Stimulated activated naive CD4-positive, alpha-beta T cell treated with Interleukin-2 at 50 U/mL for 16 hours (primary cell): Measurements from ENCODE around the gene LIMS2.

Source experiments
- DNase-seq: peaks from one replicate; lab custom pipeline; 2025; lab: John Stamatoyannopoulos, UW

The LIMS2 gene

DNA sequence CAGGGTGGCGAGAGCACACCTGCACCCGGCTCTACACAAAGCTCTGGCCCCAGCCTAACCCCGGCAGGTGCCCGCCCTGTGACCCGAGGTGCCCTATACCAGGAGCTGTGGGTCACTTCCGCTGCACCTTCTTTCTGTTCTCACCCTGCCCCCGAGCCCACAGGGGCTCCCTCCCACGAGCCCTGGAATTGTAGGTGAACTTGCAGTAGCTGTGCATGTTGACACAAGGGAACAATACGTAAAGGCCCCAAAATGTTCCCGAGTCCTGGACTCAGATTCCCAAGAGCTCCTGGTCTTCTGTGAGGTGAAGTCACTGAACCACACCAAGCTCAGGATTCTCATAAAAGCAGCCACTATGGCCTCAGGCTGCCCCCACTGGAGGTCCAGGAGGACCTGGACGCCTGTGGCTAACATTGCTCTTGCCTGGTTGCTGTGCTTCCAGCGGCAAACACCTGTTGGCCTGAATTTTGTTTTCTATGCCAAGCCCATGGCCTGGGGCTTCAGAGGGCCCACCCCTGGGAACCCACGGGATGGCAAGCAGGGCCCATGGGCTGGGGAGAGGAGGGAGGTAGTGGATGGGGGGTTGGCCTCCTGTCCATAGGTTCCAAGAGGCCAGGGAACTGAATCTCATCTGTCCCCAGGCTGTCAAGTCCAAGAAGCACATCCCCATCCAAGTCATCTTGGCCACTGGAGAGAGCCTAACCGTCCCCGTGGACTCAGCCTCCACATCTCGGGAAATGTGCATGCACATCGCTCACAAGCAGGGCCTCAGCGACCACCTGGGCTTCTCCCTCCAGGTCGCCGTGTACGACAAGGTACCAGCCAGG, 52.6 kb downstream of the LIMS2 start:
- no peak for DNase-seq

DNA sequence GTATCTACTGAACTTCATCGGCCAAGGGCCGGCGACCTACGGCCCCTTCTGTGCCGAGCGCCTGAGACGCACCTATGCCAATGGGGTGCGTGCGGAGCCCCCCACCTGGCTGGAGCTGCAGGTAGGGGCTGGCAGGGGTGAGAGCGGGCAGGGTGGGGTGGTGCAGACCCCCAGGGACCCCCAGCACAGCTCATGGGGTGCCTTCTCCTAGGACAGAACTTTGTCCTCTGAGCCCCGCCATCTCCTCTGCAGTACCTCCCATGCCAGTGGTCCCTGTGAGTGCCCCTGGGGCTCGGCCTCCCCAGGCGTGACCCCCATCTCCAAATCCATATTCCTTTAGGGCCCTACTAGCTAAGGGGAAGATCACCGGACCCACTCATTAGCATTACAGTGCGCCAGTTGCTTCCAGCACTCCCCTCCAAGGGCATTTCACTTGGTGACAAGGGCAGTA, 53.3 kb downstream of the LIMS2 start:
- DNase-seq = no peak

DNA sequence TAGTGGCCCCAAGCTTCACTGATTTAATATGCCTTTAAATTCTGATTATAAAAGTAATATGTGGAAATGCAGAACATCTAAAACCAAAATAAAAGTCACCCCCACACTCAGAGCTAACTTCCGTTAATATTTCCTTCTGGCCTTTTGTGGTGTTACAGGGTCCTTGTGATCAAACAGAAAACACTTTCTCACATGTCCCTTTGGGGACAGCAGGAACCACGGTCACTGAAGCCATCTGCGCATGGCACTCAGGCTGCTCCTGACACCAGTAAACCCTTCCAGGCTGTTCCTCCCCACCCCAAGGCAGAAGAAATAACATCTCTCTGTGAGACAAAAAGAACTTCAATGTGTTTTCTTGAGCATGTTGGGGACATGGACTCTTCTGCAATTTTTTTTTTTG, 54.5 kb downstream of the LIMS2 start:
- no peak for DNase-seq

DNA sequence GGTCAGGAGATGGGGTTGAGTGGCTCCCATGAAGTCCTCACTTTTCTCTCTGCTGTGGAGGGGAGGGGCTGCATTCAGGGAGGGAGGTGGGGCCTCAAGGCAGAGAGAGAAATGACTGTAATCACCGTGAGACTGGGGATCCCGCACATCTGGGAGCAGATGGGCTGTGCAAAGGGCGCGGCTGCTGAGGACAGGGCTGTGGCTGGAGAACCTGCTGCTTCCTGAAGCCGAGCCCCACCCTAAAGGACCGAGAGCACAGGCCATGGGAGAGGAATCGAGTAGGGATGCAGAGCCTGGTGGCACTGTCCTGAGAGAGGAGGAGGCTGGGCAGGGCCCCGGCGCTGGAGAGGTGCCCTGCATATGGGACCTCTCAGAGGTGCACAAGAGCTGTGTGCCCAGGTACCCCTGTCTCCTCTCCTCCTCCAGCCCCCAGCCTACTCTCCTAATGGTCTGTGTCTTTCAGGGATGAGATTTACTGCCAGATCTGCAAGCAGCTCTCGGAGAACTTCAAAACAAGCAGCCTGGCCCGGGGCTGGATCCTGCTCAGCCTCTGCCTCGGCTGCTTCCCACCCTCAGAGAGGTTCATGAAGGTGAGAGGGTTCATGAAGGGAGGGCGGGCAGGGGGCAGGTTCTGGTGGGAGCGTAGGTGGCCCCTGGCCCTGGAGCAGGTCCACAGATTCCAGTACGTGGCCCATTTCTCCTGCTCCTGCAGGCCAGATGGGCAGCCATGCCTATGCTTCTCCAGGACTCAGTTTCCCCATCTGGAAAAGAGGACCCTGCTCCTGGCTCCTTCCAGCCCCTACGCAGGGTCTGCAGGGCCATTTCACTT, 55.2 kb downstream of the LIMS2 start:
- DNase-seq = no peak

DNA sequence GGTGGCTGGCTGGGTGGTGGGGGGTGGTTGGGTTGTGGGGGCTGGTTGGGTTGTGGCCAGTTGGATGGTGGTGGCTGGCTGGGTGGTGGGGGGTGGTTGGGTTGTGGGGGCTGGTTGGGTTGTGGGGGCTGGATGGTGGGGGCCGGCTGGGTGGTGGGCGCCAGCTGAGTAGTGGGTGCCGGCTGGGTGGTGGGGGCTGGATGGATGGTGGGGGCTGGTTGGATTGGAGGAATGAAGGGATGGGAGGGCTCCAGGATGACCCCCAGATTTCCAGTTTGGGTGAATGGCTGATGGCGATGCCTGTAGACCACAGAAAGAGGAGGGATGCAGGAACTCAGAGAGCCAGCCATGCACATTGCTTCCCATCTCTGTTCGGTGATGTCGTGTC, 56.1 kb downstream of the LIMS2 start:
- DNase-seq = no peak

DNA sequence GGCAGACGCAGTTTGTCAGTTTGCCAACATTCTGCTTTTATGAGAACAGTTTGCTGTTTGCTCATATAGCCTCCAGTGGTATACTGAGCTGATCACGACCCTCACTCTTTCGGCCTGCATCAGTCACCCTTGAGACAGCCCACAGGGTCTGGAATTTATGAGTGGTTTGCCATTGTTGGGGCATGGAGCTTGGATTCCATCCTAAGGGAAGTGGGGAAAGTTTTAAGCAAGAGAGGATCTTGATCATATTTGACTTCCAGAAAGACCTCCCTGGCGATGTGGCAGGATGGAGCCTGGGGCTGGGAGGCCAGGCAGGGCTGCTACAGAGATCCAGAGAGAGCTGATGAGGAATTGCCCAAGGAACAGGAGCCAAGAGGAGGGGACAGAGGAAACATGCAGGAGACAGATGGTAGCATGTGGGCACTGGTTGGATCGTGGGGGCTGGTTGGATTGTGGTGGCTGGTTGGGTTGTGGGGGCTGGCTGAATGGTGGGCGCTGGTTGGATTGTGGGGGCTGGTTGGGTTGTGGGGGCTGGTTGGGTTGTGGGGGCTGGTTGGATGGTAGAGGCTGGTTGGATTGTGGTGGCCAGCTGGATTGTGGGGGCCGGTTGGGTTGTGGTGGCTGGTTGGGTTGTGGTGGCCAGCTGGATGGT, 56.7 kb downstream of the LIMS2 start:
- DNase-seq = no peak

DNA sequence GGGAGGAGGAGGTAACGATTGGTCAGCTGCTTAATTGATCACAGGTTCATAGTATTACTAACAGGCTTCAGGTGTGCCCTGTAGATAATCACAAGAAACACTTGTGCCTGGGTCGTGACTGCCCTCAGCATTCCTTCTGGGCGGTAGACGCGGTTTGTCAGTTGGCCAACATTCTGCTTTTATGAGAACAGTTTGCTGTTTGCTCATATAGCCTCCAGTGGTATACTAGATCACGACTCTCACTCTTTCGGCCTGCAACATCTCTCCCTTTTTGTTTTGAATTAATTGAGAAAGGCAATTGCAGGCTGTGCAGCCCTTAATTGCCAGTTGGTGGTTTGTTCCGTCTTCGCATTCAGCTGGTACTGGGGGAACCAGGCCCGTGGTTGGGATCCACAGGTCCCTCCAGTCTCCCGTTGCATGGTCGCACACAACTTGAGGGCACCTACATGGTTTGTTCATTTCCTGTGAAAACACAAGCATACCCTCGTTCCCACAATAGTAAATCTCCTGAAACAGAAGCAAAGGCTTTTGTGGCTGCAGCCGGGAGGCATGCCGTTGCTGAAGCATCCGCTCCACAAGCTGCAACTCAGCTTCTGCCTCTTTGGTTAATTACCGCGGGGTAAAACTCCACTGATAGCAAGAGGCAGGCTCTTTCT, 59.7 kb downstream of the LIMS2 start:
- no peak for DNase-seq

DNA sequence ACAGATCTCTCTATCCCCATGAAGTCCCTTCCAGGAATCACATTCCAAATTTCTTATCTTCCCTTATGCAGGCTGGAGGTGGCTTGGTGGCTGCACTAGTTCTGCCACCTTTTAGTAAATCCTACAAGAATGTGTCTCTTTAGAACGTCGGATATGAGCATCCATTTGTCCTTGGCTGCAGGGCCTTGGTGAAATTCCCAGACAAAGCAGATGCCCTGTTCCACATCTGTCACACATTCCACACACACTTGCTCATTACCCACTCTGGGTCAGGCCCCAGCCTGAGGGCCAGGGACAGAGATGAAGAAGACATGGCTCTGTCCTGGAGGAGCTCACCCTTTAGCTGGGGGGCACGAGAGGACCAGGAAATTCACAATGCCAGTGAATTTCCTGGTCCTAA, 60.6 kb downstream of the LIMS2 start:
- no peak for DNase-seq

DNA sequence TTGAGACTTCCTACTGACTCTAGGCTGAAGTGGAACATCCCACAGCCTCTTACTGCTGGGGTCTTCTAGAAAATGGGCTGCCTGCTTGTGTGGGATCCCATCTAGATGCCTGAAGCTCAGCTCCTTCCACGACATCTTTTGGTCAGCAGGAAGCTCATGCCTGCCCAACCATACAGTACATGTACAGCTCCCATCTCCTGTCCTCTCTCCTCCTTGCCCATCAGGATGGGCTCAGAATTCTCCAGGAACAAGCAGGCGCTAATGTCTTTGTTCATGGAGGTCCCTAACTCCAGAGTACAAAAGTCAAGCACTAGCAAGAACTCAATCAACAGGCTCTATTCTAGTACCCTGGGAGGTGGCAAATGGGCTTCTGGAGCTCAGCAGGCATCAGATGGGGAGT, 61.1 kb downstream of the LIMS2 start:
- no peak for DNase-seq

DNA sequence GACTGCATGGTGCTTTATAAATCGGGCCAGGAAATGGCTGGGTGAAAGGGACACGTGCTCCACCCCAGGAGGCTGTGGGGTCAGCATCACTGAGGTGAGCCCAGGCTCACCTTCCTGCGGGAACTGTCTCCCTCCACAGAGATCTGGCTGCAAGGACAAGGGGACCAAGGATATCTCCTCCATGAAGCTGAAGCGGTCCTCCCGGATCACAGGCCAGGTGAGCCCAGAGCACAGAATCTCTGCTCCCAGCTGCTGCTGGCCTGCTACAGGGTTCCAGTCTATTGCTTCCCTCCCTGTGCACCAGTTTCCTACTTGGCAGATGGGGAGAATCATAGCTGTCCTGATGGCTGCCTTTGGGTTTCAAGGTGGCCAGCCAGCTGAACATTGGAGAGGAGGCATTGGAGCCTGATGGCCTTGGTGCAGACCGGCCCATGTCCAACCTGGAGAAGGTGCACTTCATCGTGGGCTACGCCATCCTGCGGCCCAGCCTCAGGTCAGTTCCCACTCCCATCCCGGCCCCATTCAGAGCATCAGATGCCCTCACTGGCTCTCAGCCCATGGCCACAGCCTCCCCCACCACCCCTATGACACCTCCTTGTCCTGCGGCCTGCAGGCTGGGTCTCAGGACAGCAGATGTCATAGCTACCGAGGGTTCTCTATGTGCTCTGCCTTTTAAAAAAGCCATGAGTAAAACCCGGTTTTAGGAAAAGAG, 63.1 kb downstream of the LIMS2 start:
- DNase-seq = no peak

DNA sequence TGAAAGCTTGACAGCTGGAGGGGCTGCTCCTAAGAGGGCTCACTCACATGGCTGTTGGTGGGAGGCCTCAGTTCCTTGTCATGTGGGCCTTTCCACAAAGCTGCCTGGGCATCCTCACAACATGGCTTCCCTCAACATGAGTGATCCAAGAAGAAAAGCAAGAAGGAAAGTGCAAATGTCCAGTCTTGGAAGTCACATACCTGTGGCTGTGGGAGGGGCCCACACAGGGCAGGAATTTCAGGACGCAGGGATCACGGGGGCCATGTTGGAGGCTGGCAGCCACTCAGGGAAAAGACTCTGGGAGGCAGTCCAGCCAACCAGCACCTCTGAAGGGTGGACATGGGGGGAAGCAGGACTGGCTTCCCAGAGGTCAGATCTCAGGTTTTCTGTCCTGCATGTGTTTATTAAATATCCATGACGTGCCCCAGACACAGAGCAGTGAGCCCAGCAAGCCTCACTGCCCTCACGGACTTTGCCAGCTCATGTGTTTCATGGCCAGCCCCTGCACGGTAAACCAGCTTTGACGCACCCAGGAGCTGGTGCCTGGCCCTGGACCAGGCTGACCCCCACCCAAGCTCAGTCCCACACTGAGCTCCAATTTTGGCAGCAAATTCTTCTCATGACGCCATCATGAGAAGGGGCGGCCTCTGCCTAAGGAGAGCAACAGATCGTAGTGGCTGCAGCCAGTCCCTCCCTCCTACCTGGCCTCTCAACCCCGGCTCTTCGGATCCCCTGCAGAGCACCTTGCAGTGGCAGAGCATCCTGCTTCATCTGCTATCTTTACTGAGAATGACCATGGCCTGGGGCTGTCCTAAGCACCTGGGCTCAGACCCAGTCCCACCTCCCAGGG, 64.0 kb downstream of the LIMS2 start:
- DNase-seq = no peak

DNA sequence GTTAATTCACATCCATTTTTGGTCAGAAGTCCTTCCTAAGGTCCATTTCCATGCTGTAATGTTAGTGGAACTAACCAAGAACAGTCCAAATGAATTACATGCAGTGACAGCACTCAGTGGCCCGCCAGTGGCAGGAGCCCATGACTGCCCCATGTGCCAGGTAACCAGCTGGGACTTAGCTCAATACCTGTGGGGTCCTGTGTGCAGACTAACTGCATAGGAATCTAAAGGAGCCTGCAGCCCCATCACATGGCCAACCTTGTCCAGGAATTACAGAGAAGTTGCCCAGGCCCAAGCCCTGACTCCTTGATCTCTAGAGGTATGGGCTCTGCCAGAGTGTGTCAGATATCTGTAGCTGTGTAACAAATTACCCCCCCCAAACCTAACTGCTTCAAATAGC, 64.8 kb downstream of the LIMS2 start:
- no peak for DNase-seq

DNA sequence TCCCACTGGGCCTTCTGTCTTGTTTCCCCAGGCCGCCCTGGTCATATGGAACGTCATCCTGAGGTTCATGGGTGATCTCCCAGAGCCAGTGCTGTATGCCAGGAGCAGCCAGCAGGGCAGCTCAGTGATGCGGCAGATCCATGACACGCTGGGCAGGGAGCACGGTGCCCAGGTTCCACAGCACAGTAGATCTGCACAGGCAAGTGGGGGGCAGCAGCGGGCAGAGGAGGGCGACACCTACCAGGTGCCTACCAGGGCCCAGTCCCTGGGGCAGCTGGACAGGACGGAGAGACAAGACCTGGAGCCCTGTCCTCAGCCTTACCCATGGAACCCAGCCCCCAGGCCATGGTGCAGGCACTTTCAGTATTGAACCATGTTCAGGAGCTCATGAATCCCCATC, 65.5 kb downstream of the LIMS2 start:
- DNase-seq = no peak

DNA sequence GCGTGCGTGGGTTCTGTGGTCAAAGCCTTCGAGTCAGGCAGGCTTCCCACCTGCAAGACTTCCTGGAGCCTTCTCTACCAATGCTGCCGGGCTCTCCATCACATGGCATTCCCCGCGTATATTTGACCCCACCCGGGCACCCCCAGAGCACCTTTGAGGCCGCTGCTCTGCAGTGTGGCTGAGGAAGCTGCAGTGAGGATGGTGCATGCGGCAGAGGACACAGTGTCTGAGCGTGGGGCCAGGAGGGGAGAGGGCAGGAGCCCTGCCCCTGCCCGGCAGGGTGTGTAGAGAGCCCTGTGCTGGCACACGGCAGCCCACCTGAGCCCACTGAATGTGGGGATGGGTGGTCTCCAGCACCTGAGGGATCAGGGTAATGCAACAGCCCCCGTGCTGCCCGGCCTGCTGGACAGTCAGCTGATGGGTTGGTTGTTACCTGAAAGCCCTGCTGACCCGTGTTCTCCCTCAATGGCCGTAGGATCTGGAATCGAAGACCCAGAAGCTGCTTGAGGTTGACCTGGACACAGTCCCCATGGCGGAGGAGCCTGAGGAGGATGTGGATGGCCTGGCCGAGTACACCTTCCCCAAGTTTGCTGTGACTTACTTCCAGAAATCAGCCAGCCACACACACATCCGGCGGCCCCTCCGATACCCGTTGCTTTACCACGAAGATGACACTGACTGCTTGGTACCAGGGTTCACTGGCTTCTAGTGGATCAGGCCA, 66.1 kb downstream of the LIMS2 start:
- no peak for DNase-seq

DNA sequence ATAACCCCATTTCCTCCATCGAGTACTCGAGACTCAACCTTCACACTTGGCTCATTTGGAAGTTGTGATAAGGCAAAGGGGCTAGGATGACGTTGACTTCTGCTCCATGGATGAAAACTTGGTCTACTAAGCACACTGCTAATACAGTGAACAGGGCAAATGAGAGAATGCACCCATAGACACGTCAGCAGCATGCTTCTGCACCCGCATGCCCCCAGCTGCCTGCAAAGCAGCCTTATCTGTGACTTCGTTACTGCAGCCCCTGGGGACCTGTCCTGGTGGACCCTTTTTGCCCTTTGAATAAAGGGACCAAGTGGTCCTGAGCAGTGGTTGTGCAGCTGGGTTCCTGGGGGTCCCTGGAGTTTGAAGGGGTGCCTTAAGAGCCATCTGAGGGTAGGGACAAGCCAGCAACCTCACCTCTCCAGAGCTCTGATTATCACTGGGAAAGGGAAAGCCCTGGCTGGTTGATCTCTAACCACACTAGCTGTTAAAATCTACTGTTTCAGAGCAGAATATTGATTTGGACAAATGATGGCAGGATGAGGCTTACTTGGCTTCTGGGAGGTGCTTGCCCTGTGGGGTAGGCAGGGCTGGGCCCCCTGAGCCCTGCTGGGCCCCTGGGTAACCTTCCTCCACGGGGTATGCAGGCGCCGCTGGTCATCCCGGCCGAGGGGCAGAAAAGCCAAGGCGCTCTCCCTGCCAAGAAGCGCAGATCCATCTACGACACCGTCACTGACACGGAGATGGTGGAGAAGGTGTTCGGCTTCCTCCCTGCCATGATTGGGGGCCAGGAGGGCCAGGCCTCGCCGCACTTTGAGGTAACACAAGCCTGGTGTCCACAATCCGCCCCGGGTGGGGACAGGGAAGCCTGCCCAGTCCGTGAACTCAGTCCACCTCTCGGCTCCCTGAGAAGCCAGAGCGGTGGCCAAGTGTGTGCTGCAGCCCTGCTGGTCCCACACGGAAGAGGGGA, 67.0 kb downstream of the LIMS2 start:
- DNase-seq = no peak

DNA sequence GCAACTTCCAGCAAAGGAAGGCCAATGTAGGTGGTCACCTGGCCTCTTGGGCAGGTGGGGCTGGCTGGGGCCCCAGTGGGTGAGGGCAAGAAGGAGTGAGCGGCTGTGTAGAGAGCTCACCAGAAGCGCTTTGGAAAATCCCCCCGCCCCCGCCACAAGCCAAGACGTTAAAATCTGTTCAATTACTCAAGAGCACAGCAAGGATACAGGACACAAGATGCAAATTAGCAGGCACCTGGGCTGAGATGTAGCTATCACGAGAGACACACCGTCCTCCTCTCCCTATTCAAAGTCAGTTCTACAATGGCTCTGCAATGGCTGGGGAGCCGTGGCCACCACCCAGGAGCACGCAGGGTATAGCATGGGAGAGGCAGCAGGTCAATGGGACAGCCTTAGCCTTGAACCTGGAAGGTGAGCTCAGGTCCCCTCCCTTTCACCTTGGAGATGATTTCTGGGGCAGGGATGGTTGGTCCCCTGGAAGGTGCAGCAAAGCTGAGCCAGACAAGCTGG, 67.9 kb downstream of the LIMS2 start:
- DNase-seq = no peak

DNA sequence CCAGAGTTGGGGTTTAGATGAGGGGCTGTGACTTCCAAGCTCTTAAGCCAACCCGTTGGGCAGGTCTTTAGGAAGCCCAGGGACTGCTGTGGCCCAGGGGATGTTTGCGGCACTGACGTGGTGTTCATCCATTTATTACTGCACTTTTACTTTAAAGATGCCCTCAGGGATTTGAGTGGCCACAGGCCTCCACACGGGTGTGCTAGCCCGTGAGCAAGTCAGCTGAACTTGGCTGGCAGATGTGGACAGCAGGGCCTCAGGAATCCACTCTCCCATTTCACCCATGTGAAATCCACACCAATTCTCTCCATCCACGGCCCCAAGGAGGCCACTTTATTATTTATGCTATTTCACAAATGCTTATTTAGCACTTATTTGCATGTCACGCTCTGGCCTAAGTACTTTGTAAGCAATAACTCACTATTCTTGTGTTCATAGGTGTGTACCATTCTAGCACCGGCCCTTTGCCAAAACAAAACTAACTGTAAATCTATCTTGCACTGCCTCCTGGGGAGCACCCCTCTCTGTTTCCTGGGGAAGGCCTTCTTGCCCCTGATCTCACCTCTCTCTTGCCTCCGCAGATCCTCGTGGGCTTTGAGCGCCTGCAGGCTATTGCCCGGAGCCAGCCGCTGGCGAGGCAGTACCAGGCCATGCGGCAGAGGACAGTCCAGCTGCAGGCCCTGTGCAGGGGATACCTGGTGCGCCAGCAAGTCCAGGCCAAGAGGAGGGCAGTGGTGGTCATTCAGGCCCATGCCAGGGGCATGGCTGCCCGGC, 68.5 kb downstream of the LIMS2 start:
- no peak for DNase-seq
